Bronchial epithelial cell (primary cell): ENCODE data around the gene KIAA1671. TPM values are rescaled to one million over a fixed set of nuclear protein-coding genes. Genes with fewer than 3 reads are reported as not detected.
"Not testable (repeated sequence)": the region's sequence is repeated elsewhere in the genome, so short reads cannot be mapped to it uniquely, and the experiment has no call there.

Experiments
- DNase-seq: peaks from one replicate; pipeline ENCODE4 v3.0.0-alpha.2; 2010; ENCODE audit warnings: low read depth
- FAIRE-seq: peaks from 2 replicates; lab custom pipeline; 2011; peaks lifted over from hg19 to GRCh38; lab: Jason Lieb, UNC
- H3K27me3 ChIP-seq: 2 replicates; pipeline ENCODE4 v1.5.1; 2011; ENCODE audit warnings: low read length; ENCODE audit not compliant: control insufficient read depth, insufficient read depth
- H3K36me3 ChIP-seq: 2 replicates; pipeline ENCODE4 v1.5.1; 2011; ENCODE audit warnings: low read length; ENCODE audit not compliant: control insufficient read depth, insufficient read depth
- H3K4me3 ChIP-seq: 2 replicates; pipeline ENCODE4 v1.5.1; 2011; ENCODE audit warnings: mild to moderate bottlenecking, low read depth, low read length, control low read depth
- total RNA-seq: library from RNA; depleted of rRNA; stranded (reverse); fragments of >200 nt; gene quantifications from 2 replicates; pipeline ENCODE4 v1.2.1, GENCODE V29; 2014
- TF ChIP-seq, protein P1 (sequence below): IDR thresholded peaks from 2 replicates; pipeline ENCODE4 v1.5.1; 2011; ENCODE audit warnings: mild to moderate bottlenecking, moderate library complexity, low read length, control low read depth, inconsistent platforms; ENCODE audit not compliant: insufficient read depth, severe bottlenecking

Gene KIAA1671
- total RNA-seq, 1 donor from 2014 or later: 14.7 TPM

DNA sequence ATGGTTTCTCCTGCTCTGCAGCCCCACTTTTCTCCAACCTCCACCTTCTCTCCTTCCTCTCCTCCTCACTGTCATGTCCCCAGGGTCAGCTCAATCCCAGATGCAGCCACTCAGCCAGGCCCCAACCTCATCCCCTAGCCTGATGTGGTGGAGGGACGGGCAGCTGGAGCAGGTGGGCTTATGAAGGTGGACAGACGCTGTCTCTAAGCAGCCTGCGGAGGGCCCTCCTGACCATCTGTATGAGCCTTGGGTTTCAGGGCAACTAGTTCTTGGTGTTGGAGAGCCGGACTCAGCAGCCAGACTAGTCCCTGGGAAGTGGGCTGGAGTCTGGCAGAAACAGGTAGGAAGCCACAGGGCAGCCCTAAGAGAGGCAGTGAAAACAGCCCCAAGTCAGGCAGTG lies 285.0 kb downstream of the KIAA1671 start:
- H3K4me3 ChIP-seq: no peak overlapping the region
- TF ChIP-seq, protein P1, sequence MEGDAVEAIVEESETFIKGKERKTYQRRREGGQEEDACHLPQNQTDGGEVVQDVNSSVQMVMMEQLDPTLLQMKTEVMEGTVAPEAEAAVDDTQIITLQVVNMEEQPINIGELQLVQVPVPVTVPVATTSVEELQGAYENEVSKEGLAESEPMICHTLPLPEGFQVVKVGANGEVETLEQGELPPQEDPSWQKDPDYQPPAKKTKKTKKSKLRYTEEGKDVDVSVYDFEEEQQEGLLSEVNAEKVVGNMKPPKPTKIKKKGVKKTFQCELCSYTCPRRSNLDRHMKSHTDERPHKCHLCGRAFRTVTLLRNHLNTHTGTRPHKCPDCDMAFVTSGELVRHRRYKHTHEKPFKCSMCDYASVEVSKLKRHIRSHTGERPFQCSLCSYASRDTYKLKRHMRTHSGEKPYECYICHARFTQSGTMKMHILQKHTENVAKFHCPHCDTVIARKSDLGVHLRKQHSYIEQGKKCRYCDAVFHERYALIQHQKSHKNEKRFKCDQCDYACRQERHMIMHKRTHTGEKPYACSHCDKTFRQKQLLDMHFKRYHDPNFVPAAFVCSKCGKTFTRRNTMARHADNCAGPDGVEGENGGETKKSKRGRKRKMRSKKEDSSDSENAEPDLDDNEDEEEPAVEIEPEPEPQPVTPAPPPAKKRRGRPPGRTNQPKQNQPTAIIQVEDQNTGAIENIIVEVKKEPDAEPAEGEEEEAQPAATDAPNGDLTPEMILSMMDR: no peak
- no peak for FAIRE-seq
- no peaks in the 10 kb centered on the region for H3K27me3 ChIP-seq
- H3K36me3 ChIP-seq: no peaks in the 10 kb centered on the region
- no peak for DNase-seq

DNA sequence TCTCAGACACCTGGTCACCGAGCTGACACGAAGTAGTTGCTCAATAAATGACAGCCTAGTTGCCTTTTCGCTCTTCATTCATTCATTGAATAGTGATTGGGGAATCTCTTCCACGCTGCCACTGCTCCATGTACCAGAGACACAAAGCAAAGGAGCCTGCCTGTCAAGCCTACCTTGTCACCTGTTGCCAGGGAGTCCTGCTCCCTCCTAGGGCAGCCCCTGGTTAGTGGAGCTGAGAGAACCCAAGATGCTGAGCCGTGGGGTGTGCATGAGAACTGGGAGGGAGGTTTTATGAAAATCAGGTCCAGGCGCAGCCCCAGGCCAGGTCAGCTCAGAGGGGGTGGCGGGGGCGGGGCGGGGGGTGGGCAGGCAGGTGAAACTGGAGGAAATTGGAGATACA lies 285.5 kb downstream of the KIAA1671 start:
- not testable (repeated sequence) for H3K27me3 ChIP-seq, H3K4me3 ChIP-seq, DNase-seq, H3K36me3 ChIP-seq, FAIRE-seq

Other genes with a start within 250 kb of the KIAA1671 start
- gene PIWIL3, start 178.0 kb upstream of the KIAA1671 start, total RNA-seq: not detected in 2 replicates
- gene SGSM1, start 146.5 kb upstream of the KIAA1671 start, total RNA-seq: not detected in 2 replicates
- gene LHFPL7, start 6.0 kb upstream of the KIAA1671 start, total RNA-seq: not detected in 2 replicates
- not detected in 2 replicates for gene CRYBB3, start 247.1 kb downstream of the KIAA1671 start, total RNA-seq